22Rv1 (cell line): ENCODE results near the gene MEA1.

Experiments
- ZFX ChIP-seq: fragments of 450-650 bp; IDR thresholded peaks from 2 replicates; pipeline ENCODE4 v1.6.1; 2017; ENCODE audit warnings: antibody characterized with exemption, borderline replicate concordance
- TF ChIP-seq, protein P1 (sequence below): fragments of 450-650 bp; IDR thresholded peaks from 2 replicates; pipeline ENCODE4 v1.5.1; 2017; ENCODE audit warnings: mild to moderate bottlenecking

DNA sequence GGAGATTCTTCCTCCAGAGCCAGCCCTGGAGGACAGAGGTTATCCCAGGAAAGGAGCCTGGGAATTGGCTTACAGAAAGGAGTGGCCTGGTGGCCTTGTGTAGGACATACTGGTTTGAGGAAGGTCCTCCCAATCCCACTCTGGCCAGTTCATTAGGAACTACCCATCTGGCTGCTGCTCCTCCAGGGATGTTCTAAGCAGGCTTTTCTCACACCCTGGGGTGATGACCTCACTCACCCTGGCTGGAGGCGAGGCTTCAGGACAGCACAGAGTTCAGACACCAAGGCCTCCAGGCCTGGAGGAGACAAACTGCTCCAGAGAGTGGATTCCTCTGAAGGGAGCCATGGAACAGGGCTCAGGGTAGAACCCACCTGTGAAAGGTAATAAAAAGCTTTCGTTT lies 44.3 kb downstream of the MEA1 start:
- TF ChIP-seq, protein P1, sequence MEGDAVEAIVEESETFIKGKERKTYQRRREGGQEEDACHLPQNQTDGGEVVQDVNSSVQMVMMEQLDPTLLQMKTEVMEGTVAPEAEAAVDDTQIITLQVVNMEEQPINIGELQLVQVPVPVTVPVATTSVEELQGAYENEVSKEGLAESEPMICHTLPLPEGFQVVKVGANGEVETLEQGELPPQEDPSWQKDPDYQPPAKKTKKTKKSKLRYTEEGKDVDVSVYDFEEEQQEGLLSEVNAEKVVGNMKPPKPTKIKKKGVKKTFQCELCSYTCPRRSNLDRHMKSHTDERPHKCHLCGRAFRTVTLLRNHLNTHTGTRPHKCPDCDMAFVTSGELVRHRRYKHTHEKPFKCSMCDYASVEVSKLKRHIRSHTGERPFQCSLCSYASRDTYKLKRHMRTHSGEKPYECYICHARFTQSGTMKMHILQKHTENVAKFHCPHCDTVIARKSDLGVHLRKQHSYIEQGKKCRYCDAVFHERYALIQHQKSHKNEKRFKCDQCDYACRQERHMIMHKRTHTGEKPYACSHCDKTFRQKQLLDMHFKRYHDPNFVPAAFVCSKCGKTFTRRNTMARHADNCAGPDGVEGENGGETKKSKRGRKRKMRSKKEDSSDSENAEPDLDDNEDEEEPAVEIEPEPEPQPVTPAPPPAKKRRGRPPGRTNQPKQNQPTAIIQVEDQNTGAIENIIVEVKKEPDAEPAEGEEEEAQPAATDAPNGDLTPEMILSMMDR = no peak
- no peak for TF ChIP-seq ZFX
